ENCODE data around the gene CBL. TPM values are rescaled to one million over a fixed set of nuclear protein-coding genes. Genes with fewer than 3 reads are reported as not detected.

Gene CBL
- 52.7 and 53.5 TPM in 2 replicates for total RNA-seq (2022)
- percentile 87 among the genes with signal in this experiment for Bru-seq, nascent RNA
- percentile 93 among the genes with signal in this experiment for BruChase-seq, experiment 1, labeled RNA remaining after a 2-hour chase
- percentile 92 among the genes with signal in this experiment for BruChase-seq, experiment 2, labeled RNA remaining after a 6-hour chase
- long read RNA-seq, partial matches to known transcripts: 6 of 18 reads
- long read RNA-seq, other reads (novel, unspliced or antisense): 12 of 18 reads

- peak; percentile 98 to 99 for TF ChIP-seq CTCF (IDR thresholded peaks at IDR 0.05; ENCODE audit: insufficient read depth in 1 of 2, low read depth in 1 of 2, low read length in 1 of 2, severe bottlenecking in 1 of 2, unreplicated experiment in 1 of 2)
- H3K36me3 ChIP-seq (ENCODE audit: control insufficient read depth, insufficient read depth, low read length): no peaks in the 10 kb centered on the region
- H3K4me3 ChIP-seq (ENCODE audit: low read depth, low read length): peak within 1 kb of the TSS; percentile 88
- CTCF ChIA-PET: interaction anchor here (0.6 to 2.4 kb wide), 42 partner anchors 10 to 702 kb away, joined by 3 to 28 read pairs (median 6); partner anchors contain the start of genes C2CD2L, DPAGT1, HINFP and HMBS
- Mint-ChIP-seq H3K4me1 (ENCODE audit: low read depth, unreplicated experiment) (peaks cover 32% of the 10 kb centered on the region), H3K36me3 (ENCODE audit: insufficient read depth, unreplicated experiment) (no peaks in the 10 kb centered on the region), H3K9me3 (ENCODE audit: unreplicated experiment) (no peaks in the 10 kb centered on the region), H3K27ac (ENCODE audit: unreplicated experiment) (peak within 1 kb of the TSS; percentile 87), H3K4me3 (ENCODE audit: unreplicated experiment) (peak within 1 kb of the TSS; percentile 92), H3K27me3 (ENCODE audit: insufficient read depth, unreplicated experiment) (no peaks in the 10 kb centered on the region)
- H3K27me3 ChIP-seq (replicated peaks; ENCODE audit: control insufficient read depth, insufficient read depth, low read length): no peaks in the 10 kb centered on the region
- peak; percentile 98 to 99 for DNase-seq
- BruUV-seq (replicated peaks): TSS peak; percentile 92
- intact Hi-C loops (cut with micrococcal nuclease; ENCODE audit: unreplicated experiment): loop anchor here (1.0 to 10.0 kb wide), 3 partner anchors 78 to 168 kb away; partner anchors contain the start of gene MCAM
- H3K9me3 ChIP-seq: no peaks in the 10 kb centered on the region
- POLR2A ChIA-PET: interaction anchor here (0.6 to 2.2 kb wide), 12 partner anchors 77 to 155 kb away, joined by 3 to 18 read pairs (median 4); partner anchors contain the start of genes C2CD2L, DPAGT1, HINFP and HMBS
- peaks cover 37% of the 10 kb centered on the region for H3K4me1 ChIP-seq
Observed at GRCh38 chr11:119205574-119206510, at the start of gene CBL. TSS of gene CBL (plus strand) at chr11:119206339. CDS start at chr11:119206418, 79 bp downstream.

GRCh38 chr11:119156496-119156895, 49.6 kb upstream of the CBL start:
- CTCF ChIA-PET: interaction anchor here (0.8 to 3.8 kb wide), 6 partner anchors 9 to 54 kb away, joined by 3 to 19 read pairs (median 4); partner anchors contain the start of genes DPAGT1 and NHERF4
- no peaks in the 10 kb centered on the region for H3K27me3 ChIP-seq (replicated peaks; ENCODE audit: control insufficient read depth, insufficient read depth, low read length)
- Mint-ChIP-seq H3K27me3 (ENCODE audit: insufficient read depth, unreplicated experiment) (peaks cover 13% of the 10 kb centered on the region), H3K4me3 (ENCODE audit: unreplicated experiment) (no peak overlapping the region), H3K4me1 (ENCODE audit: low read depth, unreplicated experiment) (peaks cover 6% of the 10 kb centered on the region), H3K36me3 (ENCODE audit: insufficient read depth, unreplicated experiment) (no peaks in the 10 kb centered on the region), H3K27ac (ENCODE audit: unreplicated experiment) (no peak overlapping the region), H3K9me3 (ENCODE audit: unreplicated experiment) (no peaks in the 10 kb centered on the region)
- no peak for TF ChIP-seq CTCF (IDR thresholded peaks at IDR 0.05; ENCODE audit: insufficient read depth in 1 of 2, low read depth in 1 of 2, low read length in 1 of 2, severe bottlenecking in 1 of 2, unreplicated experiment in 1 of 2)
- no peaks in the 10 kb centered on the region for H3K4me1 ChIP-seq
- no peaks in the 10 kb centered on the region for H3K36me3 ChIP-seq (ENCODE audit: control insufficient read depth, insufficient read depth, low read length)
- POLR2A ChIA-PET: no interaction called here
- no TSS peak for BruUV-seq (replicated peaks)
- intact Hi-C loops (cut with micrococcal nuclease; ENCODE audit: unreplicated experiment): no loop called here
- no peaks in the 10 kb centered on the region for H3K9me3 ChIP-seq
- no peak for DNase-seq
- H3K4me3 ChIP-seq (ENCODE audit: low read depth, low read length): no peak overlapping the region

GRCh38 chr11:119157063-119157462, 49.1 kb upstream of the CBL start:
- H3K4me1 ChIP-seq: no peaks in the 10 kb centered on the region
- H3K36me3 ChIP-seq (ENCODE audit: control insufficient read depth, insufficient read depth, low read length): no peaks in the 10 kb centered on the region
- Mint-ChIP-seq H3K4me3 (ENCODE audit: unreplicated experiment) (no peak overlapping the region), H3K27me3 (ENCODE audit: insufficient read depth, unreplicated experiment) (peaks cover 13% of the 10 kb centered on the region), H3K4me1 (ENCODE audit: low read depth, unreplicated experiment) (peaks cover 6% of the 10 kb centered on the region), H3K36me3 (ENCODE audit: insufficient read depth, unreplicated experiment) (no peaks in the 10 kb centered on the region), H3K27ac (ENCODE audit: unreplicated experiment) (no peak overlapping the region), H3K9me3 (ENCODE audit: unreplicated experiment) (no peaks in the 10 kb centered on the region)
- H3K27me3 ChIP-seq (replicated peaks; ENCODE audit: control insufficient read depth, insufficient read depth, low read length): no peaks in the 10 kb centered on the region
- ChIA-PET POLR2A (no interaction called here), CTCF (interaction anchor here (0.6 to 3.8 kb wide), 6 partner anchors 8 to 55 kb away, joined by 3 to 19 read pairs (median 5); partner anchors contain the start of genes ABCG4, CBL, DPAGT1 and NHERF4)
- H3K9me3 ChIP-seq: no peaks in the 10 kb centered on the region
- no peak for TF ChIP-seq CTCF (IDR thresholded peaks at IDR 0.05; ENCODE audit: insufficient read depth in 1 of 2, low read depth in 1 of 2, low read length in 1 of 2, severe bottlenecking in 1 of 2, unreplicated experiment in 1 of 2)
- no peak for DNase-seq
- intact Hi-C loops (cut with micrococcal nuclease; ENCODE audit: unreplicated experiment): no loop called here
- H3K4me3 ChIP-seq (ENCODE audit: low read depth, low read length): no peak overlapping the region
- no TSS peak for BruUV-seq (replicated peaks)
